T1000 (cell line): ENCODE data around the gene PCDH9.
"Not testable (repeated sequence)": the region's sequence is repeated elsewhere in the genome, so short reads cannot be mapped to it uniquely, and the experiment has no call there.

ENCODE experiments used
- DNase-seq: peaks from one replicate; lab custom pipeline; 2025; ENCODE audit warnings: mixed read lengths; lab: John Stamatoyannopoulos, UW

The PCDH9 gene

DNA sequence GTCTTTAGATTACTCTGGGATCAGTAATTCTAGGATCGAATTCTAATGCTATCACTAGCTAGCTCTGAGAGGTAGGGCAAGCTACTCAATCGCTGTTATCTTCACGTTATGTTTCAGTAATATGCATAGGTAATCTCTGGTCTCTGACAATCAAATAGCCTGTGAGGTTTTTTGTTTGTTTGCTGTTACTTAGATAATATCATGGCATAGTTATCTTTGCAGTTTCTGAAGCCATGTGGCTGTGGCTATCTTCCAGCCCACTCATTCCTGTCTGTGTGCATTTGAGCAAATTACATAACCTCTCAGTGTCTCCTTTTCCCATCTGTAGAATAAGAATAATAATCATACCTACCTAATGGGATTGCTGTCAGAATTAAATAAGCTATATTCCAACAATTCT, 330.2 kb downstream of the PCDH9 start:
- no peak for DNase-seq

DNA sequence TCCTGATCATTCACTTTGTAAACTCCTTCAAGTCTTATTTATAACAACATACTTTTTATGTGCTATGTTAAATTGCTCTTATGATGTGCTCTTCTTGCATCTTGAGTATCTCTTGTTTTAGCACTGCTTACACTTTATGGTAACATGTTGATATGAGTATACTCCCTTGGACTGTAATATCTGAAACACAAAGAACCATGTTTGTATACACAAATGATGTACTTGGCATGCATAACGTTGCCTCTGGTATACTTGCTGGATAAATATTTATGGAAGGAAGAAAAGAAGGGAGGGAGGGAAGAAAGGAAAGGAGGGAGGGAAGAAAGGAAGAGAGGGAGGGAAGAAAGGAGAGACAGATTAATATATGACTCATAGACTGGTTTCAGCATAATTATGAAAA, 333.2 kb downstream of the PCDH9 start:
- DNase-seq = no peak

DNA sequence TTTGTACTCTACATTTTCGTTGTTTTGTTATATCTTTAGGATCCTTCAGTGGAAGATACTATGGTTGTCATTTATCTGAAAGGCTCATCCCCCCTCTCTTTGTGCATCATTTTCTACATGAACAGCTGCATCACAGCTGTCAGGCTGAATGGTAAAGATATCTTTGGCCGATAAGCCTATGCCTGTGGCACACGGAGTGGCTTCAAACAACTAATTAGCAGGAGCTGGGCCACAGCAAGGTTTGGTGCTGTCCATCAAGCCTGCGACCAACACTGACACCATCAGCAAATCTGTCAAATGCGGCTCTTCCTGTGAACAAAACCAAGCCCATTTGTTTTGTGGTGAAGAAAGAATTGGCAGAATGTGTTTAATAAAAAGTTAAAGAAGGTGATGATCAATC, 334.4 kb downstream of the PCDH9 start:
- no peak for DNase-seq

DNA sequence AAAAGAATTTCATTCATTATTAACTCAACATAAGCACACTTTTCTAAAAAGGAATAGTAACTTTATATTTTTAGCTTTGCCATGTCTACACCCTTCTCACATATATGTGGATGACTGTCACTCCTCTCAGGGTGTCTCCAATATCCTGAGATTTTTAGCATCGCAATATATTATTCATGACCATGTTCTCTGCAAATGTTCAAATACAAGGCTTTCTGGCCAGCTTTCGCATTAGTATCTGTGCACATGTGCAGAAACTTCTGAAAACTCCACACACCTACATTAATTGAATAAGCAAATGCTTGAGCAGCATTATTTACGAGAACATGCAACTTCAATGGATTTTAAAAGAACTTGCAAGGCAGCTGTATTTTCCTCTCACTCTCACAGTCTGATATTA, 334.8 kb downstream of the PCDH9 start:
- no peak for DNase-seq

DNA sequence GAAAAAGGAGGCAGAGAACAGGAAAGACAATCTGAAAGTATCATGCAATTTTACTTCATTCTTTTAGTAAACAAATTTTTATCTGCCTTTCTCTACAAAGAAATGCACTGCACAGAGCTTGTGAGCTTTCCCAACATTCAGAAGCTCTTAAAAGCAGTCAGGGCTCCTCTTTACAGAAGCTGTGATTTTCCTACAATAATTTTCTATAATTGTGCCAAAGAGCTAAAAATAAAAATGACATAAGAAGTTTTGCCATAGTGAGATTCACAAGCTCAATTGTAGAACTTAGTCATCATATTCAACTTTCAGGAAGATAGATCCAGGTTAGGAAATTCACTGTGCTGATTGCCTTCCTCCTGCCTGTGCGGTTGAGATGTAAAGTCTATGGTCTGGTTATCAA, 341.4 kb downstream of the PCDH9 start:
- no peak for DNase-seq

DNA sequence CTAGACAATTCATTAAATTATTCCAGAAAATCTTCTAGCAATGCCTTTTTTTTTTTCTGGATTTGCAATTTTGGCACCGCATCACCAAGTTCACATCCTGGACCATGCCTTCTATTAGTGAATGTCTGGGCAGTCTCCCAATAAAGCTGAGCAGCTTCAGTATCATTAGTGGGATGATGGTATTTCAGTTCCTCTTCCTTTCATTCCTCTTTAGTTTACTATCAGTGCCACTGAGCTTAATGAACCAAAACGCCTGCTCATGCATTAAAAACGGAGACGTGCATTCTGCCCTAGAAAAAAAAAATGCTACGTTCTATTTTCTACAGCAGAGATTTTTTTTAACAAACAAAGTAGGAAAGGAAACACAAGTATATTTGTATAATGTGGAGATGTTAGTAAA, 343.0 kb downstream of the PCDH9 start:
- DNase-seq = no peak

DNA sequence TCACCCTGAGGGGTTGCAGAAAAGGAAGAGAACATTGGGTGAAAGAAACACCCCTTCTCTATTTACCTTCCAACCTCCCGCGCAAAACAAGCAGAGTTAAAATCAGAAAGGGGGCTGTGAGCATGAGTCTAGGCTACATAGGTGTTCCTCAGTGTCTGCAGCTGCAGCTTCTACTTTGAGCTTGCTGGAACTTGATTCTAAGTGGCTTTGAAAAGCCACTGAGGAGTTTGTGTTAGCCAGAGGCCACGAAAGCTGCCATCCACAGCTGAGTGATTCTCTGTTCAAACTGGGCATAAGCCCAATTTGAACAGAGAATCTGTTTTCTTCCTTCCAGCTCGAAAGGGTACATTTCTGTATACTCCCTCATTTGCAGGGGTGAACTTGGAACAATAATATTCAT, 343.9 kb downstream of the PCDH9 start:
- no peak for DNase-seq

DNA sequence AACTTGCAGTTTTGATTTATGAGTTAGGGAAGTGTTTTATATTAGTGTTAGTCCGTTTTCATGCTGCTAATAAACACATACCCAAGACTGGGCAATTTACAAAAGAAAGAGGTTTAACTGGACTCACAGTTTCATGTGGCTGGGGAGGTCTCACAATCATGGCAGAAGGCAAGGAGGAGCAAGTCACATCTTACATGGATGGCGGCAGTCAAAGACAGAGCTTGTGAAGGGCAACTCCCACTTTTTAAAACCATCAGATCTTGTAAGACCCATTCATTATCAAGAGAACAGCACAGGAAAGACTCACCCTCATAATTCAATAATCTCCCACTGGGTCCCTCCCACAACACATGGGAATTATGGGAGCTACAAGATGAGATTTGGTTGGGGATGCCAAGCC, 349.0 kb downstream of the PCDH9 start:
- DNase-seq = not testable (repeated sequence)

DNA sequence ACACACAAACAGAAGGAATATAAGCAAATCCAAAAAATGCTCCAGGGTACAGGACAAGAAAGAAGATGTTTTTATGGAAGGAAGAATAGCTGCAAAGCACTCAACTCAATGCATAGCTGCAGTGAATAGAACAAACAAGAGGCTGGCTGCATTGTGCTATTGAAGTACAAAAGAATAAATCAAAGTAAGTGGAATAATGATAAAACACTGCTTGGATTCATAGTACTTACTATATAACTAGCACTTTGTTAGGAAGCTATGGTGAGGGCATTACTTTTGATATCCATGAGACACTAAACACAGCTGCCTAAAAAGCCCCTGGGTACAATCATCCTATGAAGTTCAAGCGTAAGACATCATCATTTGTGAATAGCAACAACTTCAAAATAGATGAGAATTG, 350.1 kb downstream of the PCDH9 start:
- no peak for DNase-seq

DNA sequence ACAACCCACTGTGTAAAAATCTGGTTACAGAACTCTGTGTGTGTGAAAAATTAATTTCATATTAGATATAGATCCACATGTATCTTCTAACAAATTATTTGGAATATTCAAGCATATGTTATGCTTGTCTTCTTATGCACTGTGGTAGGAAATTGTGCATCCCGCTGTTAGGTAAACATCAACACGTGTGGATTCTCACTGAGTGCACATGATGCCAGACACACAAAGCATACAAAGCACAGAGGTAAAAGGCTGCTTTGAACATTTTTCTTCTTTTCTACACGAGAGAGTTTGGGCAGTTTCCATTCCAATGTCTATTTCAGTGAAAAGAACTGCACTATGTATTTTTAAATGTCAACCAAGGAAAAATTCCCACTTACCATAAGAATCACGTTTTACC, 354.9 kb downstream of the PCDH9 start:
- no peak for DNase-seq

DNA sequence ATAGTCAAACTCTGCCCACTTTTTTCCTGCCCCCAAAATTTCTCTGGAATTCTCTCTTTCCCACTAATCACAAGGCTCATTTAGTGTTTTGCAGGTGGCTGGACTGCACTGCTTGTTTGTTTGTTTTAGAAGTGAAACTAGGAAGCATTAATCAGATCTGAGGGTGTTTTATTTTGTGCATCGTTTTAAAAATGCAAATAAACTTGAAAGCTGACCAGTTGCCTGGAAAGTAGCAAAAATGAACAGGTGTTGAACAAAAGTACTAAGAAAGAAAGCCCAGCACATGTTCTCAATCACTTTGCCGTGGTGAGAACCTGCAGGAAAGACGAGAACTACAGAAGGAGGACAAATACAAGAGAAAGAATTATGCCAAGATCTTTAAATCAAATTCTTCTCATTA, 365.5 kb downstream of the PCDH9 start:
- no peak for DNase-seq

DNA sequence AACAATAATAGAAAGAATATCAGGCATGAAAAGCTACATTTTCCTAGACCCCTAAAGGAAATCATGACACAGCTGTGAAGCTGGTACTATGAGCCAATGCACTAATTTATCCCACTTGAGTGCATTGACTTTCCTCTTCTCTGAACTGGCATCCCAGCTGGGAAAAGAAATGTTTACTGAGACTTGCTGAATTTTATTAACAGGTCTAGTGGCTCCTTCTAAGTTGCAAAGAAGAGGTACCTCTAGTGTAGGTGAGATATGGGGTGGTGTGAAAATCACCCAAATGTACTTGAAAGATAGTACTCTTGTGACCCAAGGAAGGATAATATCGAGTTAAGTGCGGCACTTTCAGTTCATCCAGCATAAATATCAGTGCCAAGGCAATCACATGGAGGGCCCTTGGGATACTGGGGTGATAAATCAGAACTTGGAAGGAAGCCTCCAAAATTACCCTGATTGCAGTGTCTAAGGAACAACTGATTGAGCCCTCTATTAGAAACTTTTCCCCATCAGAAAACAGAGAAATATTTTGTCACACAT, 369.2 kb downstream of the PCDH9 start:
- DNase-seq = no peak

DNA sequence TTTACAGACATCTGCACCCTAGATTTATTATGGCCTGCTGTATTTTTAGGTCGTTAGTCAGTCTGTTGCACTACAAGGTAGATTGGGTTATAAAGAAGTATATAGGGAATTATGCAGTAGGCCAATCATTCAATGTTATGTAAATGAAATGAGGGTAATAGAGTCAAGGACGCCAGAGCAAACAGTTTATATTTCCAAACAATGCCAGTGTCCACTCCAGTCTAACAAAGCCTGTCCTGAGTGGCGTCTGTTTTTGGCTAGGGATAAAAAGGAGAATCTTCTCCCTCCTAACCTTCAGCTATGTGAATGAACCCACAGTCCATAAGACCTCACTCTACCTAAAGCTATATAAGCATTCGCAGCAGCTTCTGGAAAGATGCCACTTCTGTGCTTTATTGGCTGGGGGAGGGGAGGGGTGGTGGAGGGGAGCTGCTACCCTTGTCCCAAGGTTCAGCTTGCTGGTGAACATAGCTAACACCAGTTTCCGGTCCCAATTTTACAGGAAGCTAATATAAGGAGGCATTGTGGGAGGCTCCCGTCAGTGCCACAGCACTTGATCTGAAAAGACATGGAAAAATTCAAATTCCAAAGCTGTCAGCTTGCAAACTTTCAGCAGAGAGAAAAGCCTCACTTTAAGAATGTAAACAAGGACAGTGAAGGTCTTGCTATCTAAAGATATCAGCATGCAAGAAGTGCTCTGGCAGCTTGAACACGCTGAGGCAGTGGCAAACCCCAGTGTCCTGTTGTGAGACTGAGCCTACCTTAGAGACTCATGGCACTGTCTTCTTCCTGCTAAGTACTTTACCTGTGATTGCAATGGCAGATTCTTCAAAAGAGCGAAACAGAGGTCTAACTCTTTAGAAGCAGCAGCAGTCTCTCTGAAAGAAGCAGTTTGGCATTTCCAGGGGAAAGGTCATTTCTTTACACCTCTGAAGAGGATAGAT, 369.9 kb downstream of the PCDH9 start:
- DNase-seq = no peak

DNA sequence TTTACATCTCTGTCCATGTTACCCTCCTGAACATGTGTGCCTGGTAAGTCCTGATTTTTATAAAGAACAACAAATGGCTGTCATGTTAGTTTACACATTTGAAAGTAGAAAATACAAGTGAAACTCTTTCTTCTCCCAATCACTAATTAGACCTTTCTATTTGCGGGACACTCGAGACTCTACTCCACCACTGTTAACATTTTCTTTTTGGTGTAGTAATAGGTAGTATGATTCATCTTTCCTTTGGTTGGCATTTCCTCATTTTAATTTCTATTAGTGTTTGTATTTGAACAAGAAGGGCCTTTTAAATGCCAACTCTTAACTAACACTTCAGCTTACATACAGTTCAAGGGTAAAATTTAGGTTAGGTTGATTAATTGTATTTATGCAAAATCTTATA, 371.1 kb downstream of the PCDH9 start:
- DNase-seq = no peak

DNA sequence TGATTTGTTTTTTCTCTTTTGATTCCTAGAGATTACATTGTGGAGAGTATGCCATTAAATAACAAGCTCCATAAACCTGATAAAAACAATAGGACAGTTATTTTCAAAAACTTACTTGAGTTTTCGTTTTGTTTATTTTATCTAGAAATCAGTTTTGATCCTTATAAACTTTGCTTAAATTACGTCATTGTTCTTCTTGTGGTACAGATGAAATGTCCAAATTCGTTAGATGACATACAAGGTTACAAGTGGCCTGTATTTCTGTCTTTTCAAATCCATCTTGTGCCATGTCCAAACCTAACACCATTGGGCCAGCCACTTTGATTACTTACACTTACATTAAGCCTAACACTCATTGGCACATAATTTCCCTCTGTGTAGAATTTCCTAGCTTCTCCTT, 372.0 kb downstream of the PCDH9 start:
- DNase-seq = no peak

DNA sequence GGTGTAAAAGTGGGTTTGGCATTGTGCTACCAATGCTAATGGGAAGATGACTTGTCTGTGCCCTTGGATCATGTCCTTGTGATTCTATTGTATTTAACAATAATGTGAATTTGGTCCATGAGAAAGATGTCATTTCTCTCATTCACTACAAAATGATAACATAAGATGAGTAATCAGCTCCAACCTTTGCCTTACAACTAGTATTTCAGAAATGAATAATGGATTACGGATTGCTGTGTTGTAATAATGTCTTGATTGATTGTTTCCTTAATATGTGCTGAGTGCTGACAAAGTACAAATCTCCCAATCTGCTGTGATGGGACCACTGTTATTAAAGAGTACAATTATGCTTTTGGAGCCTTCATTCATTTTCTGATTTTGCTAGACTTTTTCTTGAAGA, 375.0 kb downstream of the PCDH9 start:
- no peak for DNase-seq

DNA sequence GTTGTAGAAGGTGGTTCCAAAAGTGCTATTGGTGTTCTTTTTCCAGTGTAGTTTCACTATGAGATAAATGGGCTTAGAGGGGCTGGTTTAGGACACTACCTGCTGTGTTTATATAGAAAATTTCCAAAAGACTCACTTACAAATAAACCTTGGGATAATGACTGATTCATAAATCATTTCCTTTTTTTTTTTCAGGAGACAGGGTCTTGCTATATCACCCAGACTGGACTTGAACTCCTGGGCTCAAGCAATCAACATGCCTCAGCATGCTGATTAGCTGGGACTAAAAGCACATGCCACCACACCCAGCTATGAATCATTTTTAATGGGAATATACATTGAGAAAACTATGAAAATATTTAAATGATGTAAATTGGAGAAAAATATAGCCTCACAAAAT, 376.6 kb downstream of the PCDH9 start:
- DNase-seq = no peak

DNA sequence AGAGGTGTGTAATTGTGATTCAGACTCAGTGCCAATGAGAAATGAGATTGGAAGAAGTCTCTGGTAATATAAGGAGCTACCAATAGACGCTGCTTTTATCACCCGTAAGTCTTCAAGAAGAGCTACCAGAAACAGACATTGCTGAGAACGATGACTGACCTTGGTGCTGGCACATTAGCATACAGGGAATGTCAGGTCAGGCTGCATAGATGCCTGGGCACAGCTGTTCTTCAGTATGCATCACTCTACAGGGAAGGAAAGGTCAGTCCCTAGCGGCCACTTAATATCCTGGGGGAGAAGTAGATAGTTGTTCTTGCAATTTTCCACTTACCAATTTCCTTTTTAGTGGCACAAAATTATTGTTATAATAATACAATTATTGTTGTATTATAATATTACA, 380.4 kb downstream of the PCDH9 start:
- DNase-seq = no peak

DNA sequence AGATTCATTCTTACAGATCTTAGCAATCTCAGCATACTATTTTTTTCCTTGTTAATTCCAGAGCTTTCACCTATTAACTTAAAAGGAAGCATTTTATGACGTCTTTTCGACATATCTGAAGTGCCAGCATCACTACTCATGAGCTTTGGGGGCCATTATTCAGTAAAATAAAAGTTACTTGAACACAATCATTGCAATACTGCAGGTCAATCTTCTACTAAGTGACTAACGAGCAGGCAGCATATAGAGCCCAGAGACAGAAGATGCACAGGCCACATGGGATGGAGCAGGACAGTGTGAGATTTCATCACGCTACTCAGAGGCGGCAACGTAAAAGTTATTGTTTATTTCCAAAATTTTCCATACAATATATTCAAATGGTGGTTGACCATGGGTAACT, 382.6 kb downstream of the PCDH9 start:
- DNase-seq = no peak

DNA sequence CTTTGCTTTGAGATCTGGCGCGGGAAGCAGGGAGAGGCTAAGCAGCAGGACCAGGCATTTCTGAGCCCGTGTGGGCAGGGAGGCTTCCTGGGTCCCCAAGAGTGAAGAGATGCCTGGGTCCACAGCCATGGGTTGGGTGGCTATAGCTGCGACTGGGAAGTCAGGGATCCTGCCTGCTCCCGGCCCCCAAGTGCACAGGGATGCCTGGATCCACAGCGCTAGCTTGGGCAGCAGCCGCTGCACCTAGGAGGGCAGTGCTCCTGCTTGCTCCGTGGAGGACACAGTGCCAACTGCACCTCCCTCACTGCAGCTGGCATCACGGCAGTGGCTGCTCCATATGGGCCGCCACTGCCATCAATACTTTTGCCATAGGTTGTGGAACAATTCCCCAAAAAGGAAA, 384.7 kb downstream of the PCDH9 start:
- no peak for DNase-seq

DNA sequence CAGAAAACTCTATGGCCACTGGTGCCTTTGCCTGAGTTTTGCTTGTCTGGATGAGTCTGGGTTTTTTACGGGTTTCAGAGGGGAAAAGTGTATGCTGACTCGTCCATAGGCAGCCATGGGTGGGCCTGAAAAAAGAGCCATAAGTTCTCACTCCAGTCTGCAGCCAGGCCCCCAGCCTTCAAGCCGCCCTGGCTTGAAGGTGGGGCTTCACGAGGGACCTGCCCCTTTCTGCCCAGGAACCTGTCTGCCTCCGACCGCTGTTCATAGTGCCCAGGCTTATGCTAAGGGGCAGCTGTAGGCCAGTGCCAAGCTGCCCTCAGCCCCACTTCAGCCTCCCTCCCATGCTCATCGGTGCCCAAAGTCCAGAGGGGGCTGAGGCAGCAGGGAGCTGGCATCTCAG, 385.2 kb downstream of the PCDH9 start:
- no peak for DNase-seq

DNA sequence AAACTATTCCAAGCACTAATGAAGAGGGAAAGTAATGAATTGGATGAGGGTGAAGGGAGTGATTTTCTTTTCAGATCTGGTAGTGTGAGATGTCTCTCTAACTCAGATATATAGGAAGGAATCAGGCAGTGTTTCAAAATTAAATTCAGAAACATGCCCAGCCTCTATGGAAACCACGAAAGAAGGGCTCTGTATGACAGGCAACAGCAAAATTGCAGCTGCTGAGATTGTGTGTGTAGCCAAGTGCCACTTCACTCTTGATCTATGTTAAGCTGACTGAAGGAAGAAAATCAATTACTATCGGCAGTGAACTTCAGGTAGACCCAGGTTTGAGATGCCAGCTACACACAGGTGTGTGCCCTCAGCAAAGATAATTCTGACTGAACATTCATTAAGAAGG, 387.4 kb downstream of the PCDH9 start:
- DNase-seq = no peak

DNA sequence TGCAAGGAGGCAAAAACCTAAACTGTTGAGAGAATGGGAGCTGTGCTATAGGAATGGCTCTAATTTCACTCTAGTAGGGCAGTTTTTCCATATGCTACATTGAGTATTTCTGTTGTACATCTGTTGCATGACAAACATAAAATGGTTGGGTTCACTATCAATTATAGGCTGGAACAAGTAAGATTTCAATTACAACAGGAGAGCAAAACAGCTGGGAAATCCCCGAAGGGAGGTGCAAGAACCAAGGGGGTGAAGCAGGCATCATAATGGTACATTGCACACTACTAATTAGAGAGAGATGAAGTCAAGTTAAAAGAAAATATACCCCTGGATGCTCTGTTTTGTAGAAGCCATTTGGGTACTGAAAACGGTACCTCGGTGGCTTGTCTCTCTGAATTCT, 389.5 kb downstream of the PCDH9 start:
- no peak for DNase-seq

DNA sequence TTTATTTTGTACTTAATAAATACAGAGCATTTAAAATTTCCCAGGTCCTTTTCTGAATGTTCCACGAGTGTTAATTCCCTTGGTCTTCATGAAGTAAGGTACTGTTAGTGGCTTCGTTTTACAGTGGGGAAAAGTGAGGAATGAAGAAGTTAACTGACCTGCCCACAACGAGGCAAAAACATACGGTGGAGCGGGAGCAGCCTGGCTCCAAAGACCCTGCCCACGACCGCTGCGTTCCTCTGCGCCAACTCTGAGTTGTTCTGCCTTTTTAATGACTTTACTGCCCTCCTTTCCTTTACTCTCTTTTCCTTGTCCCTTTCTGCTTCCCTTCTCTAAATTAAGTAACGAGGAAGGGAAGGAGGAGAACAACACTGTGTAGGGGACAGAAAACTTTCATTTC, 392.9 kb downstream of the PCDH9 start:
- no peak for DNase-seq
